ENCODE results near the gene ZNF76. TPM values are rescaled to one million over a fixed set of nuclear protein-coding genes. Genes with fewer than 3 reads are reported as not detected.

ZNF76 gene
- total RNA-seq, 6 experiments from 2014 or later = 14.4 to 19.8 (median 17.6) TPM

- H3K27ac ChIP-seq = no peak overlapping the region
Measured at GRCh38 chr6:35278708-35279107, 19.2 kb downstream of the ZNF76 start.

GRCh38 chr6:35280903-35281302 is 21.4 kb downstream of the ZNF76 start:
- WGBS (ENCODE audit: insufficient coverage, low coverage, low lambda C conversion rate, missing lambda C conversion rate) = 68% methylated on average over 4 of the region's 4 CpGs
- Histone ChIP-seq H3K4me1 (no peaks in the 10 kb centered on the region), H3K4me3 (no peak overlapping the region), H3K27me3 (no peaks in the 10 kb centered on the region), H3K27ac (no peak overlapping the region), H3K9me3 (no peaks in the 10 kb centered on the region), H3K36me3 (peaks cover 0 to 30% (median under 1%) of the 10 kb centered on the region in 4 donors)
- DNase-seq (no peak), ATAC-seq (no peak)
- TF ChIP-seq CTCF (IDR thresholded peaks at IDR 0.05) (no peak), POLR2A (IDR thresholded peaks at IDR 0.05) (no peak)
- intact Hi-C loops (cut with DNase I) = no loop called here

More at GRCh38 chr6:35278708-35279107, 19.2 kb downstream of the ZNF76 start:
- Histone ChIP-seq H3K36me3 (peaks cover 0 to 22% (median 0%) of the 10 kb centered on the region in 4 donors), H3K4me1 (no peaks in the 10 kb centered on the region), H3K9me3 (no peaks in the 10 kb centered on the region), H3K4me3 (no peak overlapping the region), H3K27me3 (no peaks in the 10 kb centered on the region)
- DNase-seq (no peak), ATAC-seq (no peak)
- WGBS (ENCODE audit: insufficient coverage, low coverage, low lambda C conversion rate, missing lambda C conversion rate) = 100% methylated on average over 2 of the region's 3 CpGs
- no peak for TF ChIP-seq POLR2A (IDR thresholded peaks at IDR 0.05)
- no peak for TF ChIP-seq CTCF (IDR thresholded peaks at IDR 0.05)
- intact Hi-C loops (cut with DNase I) = no loop called here

- no peak overlapping the region for H3K4me3 ChIP-seq
- peak in 1 of 4 donors; percentile 16 for ATAC-seq
- no peak for TF ChIP-seq CTCF (IDR thresholded peaks at IDR 0.05)
- TF ChIP-seq POLR2A (IDR thresholded peaks at IDR 0.05) = no peak
- H3K9me3 ChIP-seq = no peaks in the 10 kb centered on the region
- H3K27ac ChIP-seq = no peak overlapping the region
- H3K36me3 ChIP-seq = peaks cover 0 to 46% (median 6%) of the 10 kb centered on the region in 4 donors
- 60% methylated on average over 2 of the region's 2 CpGs for WGBS (ENCODE audit: insufficient coverage, low coverage, low lambda C conversion rate, missing lambda C conversion rate)
- no peak for DNase-seq
- intact Hi-C loops (cut with DNase I) = no loop called here
- H3K4me1 ChIP-seq = no peaks in the 10 kb centered on the region
- H3K27me3 ChIP-seq = no peaks in the 10 kb centered on the region
Measured at GRCh38 chr6:35282472-35282871, 22.9 kb downstream of the ZNF76 start.

GRCh38 chr6:35283361-35283760 is 23.8 kb downstream of the ZNF76 start:
- WGBS (ENCODE audit: insufficient coverage, low coverage, low lambda C conversion rate, missing lambda C conversion rate) = 53% methylated on average over 2 of the region's 2 CpGs
- no peak for TF ChIP-seq CTCF (IDR thresholded peaks at IDR 0.05)
- TF ChIP-seq POLR2A (IDR thresholded peaks at IDR 0.05) = no peak
- peaks cover 0 to 55% (median 7%) of the 10 kb centered on the region in 4 donors for H3K36me3 ChIP-seq
- DNase-seq = no peak
- no peaks in the 10 kb centered on the region for H3K9me3 ChIP-seq
- no peak for ATAC-seq
- H3K27ac ChIP-seq = no peak overlapping the region
- H3K4me1 ChIP-seq = no peaks in the 10 kb centered on the region
- H3K27me3 ChIP-seq = no peaks in the 10 kb centered on the region
- H3K4me3 ChIP-seq = no peak overlapping the region
- intact Hi-C loops (cut with DNase I) = no loop called here
